EH (cell line): Measurements from ENCODE around the gene LYPD8.

Experiments
- DNase-seq: peaks from one replicate; pipeline ENCODE4 v3.0.0-alpha.2; 2015; ENCODE audit warnings: low read depth

The LYPD8 gene

DNA sequence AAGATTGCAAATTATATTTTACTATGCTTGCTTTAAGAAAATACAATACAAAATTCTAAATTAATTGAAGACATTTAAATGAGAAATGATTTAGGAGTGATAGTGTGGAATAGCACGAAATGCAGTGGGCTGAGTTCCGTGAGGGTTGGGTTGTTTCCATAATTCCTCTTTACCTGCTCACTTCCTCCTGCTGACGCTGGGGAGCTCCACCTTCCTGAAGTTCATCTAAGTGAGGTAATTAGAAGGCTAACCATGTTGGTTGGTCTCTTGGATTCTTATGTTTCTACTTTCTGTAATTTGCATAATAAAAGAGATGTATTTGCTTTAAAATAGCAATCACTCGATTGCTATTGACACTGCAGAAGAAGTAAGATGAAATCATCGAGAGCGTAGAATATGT, 57.7 kb downstream of the LYPD8 start:
- no peak for DNase-seq

- DNase-seq = no peak
Measured at GRCh38 chr1:248696774-248697173, 58.8 kb downstream of the LYPD8 start.

- DNase-seq = no peak
Measured at GRCh38 chr1:248696261-248696660, 59.3 kb downstream of the LYPD8 start.

DNA sequence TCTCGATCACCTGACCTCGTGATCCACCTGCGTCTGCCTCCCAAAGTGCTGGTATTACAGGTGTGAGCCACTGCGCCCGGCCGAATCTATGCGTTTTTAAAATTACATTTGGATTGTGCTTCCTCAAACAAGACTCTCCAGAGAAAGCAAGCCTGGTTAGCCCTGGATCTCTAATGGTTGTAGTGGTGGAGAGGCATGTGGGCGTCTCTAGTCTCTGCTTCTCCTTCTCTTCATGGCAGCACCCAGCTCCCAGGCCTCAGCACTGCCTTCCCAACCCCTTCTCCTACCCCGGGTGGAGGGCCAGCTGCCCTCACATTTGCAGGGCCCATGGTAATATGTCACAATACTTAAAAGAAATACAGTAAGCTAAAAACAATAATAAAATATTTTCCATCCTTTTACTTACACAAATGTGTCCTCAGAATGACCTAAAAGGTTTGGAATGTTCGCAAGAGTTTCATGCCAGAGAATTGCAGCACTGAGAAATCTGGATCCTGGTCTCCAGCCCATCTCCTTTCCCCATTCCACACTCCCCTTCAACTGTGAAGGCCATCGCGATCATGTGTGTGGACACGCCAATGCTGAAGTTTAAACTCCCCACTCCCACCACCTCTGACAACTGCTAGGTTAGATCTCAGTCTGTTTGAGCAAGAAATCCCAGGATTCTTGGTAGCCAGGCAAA, 60.0 kb downstream of the LYPD8 start:
- peak; percentile 6 for DNase-seq

- no peak for DNase-seq
Measured at GRCh38 chr1:248691567-248692155, 63.9 kb downstream of the LYPD8 start.
